WTC11 (cell line): ENCODE measurements around the gene AVL9.
"Not testable (repeated sequence)": the region's sequence is repeated elsewhere in the genome, so short reads cannot be mapped to it uniquely, and the experiment has no call there.

Experiments used
- CREB1 ChIP-seq: sonication (generic); formaldehyde crosslinking; IDR thresholded peaks from 2 replicates; pipeline ENCODE4 v1.8.0; 2023; ENCODE audit warnings: mild to moderate bottlenecking, missing genetic modification reagents
- CREM ChIP-seq: sonication (generic); formaldehyde crosslinking; IDR thresholded peaks from 2 replicates; pipeline ENCODE4 v1.8.1; 2022; ENCODE audit warnings: mild to moderate bottlenecking, missing genetic modification reagents, moderate library complexity
- CTCF ChIP-seq: fragments of 200-600 bp; IDR thresholded peaks from 2 replicates; pipeline ENCODE4 v1.8.0; 2022; ENCODE audit warnings: antibody characterized with exemption
- MAX ChIP-seq: sonication (generic); formaldehyde crosslinking; IDR thresholded peaks from 2 replicates; pipeline ENCODE4 v1.8.0; 2022; ENCODE audit warnings: mild to moderate bottlenecking, missing genetic modification reagents
- SP1 ChIP-seq: sonication (generic); formaldehyde crosslinking; conservative IDR thresholded peaks from 2 replicates; pipeline ENCODE4 v1.8.1; 2022; ENCODE audit warnings: missing genetic modification reagents
- TP53 ChIP-seq: sonication (generic); formaldehyde crosslinking; IDR thresholded peaks from 2 replicates; pipeline ENCODE4 v1.8.1; 2023; ENCODE audit warnings: mild to moderate bottlenecking, missing genetic modification reagents
- ZSCAN18 ChIP-seq: fragments of 250-450 bp; sonication (Bioruptor Pico); IDR thresholded peaks from 2 replicates; pipeline ENCODE4 v2.1.2; 2022; ENCODE audit warnings: mild to moderate bottlenecking, moderate library complexity

GRCh38 chr7:32601196-32601595 is 105.9 kb downstream of the AVL9 start:
- TF ChIP-seq ZSCAN18 (CRISPR knock-in tag); CTCF; SP1 (CRISPR knock-in tag); MAX (CRISPR knock-in tag); CREB1; CREM (CRISPR knock-in tag); TP53 (CRISPR knock-in tag): not testable (repeated sequence)
